ENCODE measurements around the gene PRL.

The PRL gene

DNA sequence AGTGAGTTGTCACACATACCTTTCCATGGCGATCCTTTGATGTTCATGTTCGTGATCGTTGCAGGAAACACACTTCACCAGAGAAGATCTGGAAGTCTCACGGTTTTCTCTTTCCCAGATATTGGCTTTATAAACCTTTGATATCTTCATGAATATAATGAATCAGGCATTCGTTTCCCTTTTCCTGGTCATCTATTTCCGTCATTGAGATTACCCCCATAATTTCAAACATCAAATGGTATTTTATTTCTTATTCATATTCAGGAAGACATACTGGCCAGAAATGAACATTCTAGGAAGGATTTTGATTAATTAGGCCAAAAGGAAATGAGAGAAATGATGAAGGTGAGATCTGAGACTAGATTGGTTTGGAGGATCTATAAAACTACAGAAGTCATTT lies at the start of gene PRL:
Gene PRL (minus strand): TSS at position 101 of the 400 bp plus-strand sequence. CDS start 54 bp downstream, at position 47.
- no peak for DNase-seq

DNA sequence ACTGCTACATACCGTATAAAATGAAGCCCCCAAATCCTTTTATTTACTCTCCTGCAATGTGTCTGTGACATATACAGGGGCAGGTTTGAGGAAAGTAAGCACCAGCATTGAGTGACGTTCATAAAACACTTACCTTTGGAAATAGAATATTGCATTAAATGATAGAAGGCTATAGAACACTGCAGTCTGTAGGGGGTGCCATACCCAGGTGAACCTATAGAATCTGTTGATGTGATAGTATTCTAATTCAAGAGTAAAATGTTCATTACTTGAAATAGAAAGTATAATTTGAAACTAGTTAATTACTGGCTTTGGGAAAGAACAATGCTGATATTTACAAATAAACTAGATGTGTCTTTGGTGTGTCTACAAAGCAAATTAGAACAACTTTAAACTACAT lies 47.0 kb upstream of the PRL start:
- no peak for DNase-seq

DNA sequence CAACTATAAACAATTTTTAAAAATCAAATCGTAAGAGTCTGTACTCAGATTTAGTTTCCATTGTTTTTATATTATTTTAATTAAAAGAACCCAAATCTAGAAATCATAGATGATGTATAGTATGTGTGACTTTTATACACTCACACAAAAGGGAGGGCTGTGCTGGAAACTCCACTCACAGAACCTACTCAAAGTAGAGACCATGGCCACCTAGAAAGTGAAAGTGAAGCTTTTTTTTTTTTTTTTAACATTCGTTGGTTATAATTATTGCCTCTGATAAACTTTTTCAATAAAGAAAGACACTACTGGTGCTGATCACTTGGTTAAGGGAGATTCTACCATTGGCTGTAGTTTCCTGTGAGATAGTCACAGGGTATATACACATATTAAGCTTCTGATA lies 37.9 kb upstream of the PRL start:
- DNase-seq, result no peak

DNA sequence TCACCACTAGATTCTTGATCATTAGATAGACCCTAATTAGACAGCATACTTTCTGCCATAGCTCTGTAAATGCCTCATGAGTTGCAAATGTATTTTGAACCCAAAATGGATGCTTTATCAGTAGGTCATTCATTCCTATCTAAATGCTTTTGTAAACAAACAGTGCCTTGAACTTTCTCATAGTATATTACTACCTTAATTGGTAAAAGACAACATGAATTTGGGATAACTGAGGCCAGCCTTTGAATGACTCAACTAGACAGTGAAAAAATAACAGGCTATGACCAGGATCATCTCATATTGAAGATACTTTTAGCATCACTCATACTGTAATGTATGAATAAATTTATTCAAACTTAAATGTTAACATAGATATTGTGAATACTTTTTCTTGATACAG lies 37.0 kb upstream of the PRL start:
- DNase-seq, result no peak

DNA sequence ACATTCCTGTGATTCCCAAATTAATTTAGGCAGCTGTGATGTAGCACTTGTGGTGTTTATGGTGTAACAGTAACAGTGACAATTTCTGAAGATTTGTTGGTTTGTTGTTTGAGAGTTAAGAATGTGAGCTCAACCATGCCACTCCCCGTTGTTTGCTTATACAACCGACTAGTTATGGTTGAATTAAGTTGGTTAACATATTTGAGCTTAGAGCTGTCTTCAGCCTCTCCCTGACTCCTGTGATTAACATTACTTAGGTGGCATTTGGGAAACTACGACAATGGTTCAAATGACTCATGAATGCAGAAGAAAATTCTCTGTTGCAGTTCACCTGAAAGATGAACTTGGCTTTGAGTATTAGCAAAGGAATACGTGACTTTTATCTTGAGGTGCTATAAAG lies 35.9 kb upstream of the PRL start:
- DNase-seq, result no peak

DNA sequence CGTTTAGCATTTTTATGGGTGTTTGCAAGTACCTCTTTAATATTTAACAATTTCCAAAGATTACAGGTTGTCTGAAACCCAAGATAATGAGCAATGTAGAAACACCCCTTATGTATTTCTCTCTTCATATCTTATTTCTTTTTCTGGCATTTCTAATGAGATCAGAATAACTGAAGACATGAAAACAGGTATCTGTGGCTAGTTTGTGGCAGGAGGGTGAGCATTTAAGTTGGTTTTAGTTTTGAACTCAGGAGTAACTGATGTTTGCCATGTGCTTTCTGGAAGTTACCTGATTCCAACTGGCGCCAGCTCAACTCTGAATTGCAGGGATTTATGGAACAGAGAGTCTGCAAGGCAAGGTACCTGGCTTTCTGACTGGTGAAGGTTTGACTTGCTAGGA lies 35.4 kb upstream of the PRL start:
- no peak for DNase-seq

DNA sequence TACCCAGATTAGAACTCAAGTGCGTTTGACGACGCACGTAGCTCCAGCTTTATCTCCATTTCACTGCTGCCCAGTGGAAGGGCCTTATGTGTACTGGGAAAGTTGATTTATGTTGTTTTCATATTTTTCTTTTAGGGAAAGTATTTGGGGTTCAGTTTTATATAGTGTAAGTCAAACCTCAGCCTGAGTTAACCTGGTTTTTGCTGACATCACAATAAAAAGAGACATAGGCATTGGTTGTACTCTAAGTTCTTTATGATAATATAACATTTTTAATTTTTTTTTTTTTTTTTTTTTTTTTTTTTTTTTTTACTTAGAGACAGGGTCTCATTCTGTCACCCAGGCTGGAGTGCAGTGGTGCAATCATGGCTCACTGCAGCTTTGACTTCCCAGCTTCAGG lies 34.1 kb upstream of the PRL start:
- no peak for DNase-seq

DNA sequence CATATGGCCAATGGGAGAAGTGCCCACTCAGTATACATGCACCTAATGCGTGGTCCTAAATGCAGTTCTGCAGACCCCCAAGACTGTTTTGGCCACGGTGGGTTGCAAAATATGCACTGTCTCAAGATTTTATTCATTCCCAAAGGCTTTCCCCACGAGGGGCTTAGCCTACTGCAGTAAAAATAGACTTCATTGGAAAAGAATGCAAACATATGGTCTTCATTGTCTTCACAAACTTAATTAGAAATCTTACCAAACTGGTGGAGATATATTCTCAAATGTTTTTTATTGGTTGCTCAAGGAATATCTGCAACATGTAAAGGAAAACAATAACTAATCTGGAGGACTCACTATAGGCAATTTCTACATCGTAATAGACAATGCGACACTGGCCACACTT lies 31.6 kb upstream of the PRL start:
- DNase-seq, result no peak

DNA sequence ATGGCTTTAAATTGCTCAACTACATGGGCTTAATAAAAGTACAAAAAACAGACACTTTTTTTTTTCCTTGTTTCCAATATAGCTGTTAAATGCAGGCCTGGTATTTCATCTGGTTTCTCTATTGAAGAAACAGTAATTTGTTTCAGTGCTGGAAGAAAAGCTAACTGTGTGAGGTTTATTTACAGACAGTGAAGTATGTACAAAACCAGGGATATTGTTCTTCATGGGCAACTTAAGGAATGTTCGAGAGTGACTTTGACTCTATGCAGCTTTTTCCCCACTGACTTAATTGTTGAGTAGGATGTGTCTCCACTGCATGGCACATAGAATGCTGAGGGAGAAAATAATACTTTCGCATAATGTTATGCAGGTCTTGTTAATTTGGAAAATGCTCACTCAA lies 31.0 kb upstream of the PRL start:
- no peak for DNase-seq

DNA sequence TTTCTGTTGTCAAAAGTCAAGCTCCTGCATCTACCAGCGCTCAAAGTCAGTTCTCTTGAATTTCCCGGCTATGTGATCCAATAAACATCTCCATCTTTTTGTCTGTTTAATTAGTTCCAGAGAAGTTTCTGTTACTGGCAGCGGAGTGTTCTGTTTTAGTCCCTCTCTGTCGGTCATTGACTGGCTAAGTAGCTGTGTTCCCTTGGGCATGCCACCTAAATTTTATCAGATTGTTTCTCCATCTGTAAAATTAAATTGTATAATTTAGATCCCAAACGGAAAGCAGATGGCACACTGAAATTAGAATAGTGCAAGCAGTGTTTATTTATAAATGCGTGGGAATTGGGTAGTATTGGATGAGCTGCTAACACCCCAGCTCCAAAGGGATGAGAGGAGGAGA lies 29.7 kb upstream of the PRL start:
- no peak for DNase-seq

DNA sequence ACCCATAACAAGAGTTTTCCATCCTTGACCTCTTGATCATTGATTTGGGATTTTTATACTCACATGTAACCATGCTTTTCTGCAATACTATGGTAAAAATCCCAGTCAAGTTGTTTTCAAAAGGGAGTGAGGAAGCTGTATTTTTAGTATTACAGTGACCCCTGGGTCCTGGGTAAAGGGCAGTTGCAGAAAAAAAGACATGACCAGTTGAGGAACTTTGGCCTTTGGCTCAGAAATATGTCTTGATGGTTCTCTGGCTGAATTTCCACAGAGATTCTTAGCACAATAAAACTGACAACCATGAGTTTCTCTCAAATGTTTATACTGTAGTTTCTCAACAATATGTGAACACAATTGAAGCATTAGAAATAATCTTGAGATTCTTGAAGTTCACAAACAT lies 28.6 kb upstream of the PRL start:
- no peak for DNase-seq

DNA sequence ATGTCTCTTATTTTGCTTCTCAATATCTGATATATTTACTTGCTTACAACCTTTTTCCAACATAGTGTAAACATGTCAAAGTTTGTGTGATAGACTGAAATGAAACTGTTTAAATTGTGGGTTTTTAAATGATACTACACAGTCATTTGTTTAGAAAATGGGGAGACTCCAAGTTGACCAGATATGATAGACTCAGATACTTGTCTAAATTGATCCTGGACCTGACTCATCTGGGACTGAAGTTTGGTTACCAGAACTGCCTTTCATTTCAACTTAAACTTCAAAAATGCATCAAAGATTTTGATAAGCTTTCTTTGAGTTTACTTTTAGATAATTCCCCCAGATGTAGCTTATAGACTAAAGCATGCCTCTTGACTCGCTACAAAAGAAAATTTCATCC lies 27.0 kb upstream of the PRL start:
- no peak for DNase-seq

DNA sequence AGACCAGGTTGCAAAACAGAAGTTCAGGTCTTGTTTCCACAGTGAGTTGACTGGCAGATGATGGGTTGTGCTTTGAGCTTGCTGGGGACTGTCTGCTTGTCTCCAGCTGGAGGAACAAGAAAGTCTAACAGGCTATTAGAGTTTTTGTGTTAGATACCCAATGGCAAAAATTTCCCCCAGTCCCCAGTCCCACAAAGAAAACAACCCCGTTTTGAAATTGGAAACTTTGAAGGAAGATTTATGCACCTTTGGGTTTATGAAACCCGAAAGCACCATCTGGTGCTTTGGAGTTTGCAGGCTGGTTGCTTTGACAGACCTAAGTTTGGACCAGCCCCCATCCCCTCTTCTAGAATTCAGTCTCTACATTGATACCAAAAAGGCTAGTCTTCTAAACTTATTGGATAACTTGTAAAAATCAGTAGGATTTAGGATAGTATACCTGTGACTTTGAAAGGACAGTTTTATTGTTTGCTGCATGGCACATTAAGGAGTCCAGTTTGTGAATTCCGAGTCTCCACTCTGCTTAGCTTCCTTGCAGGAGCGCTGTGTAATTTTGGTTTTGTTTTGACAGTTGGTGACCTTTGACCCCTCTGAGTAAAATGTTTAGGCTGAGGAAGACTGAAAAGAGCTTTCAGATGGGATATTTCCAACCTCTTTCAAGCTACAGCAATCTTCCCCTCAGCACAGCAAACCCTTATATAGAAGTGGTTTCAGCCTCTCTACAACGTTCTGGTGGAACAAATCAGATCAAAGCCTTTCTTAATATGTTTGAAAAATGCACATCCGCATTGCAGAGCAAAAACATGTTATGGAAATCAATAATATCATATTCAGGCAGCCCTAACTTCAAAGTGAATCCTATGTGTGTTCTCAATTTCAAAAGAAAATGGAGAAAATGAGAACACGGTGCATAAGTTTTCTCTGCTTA lies 25.5 kb upstream of the PRL start:
- DNase-seq, result no peak

DNA sequence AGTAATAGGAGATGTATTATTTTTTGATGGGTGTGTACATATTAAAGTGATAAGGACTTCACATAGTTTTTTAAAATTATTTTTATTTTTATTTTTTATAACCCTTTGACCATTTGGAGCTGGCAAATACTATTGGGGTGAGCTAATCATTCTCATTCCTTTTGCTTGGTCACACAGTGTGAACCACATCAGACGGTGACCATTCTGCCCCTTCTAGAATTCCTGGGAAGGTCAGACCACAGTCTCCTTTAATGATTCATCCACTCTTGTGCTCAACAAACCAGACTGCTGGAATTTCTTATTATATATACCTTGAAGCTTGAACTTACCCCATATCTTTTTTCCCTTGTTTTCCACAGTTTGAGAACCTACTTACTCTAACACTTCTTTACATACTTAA lies 23.9 kb upstream of the PRL start:
- DNase-seq, result no peak

DNA sequence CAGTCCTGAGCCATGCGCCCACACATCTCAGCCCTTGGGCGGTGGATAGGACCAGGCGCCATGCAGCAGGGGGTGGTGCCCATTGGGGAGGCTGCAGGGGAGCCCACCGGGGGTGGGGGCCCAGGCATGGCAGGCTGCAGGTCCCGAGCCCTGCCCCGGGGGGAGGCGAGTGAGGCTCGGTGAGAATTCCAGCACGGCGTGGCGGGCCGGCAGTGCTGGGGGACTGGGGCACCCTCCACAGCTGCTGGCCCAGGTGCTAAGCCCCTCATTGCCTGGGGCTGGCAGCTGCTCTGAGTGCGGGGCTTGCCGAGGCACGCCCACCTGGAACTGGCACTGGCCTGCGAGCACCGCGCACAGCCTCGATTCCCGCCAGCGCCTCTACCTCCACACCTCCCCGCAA lies 21.6 kb upstream of the PRL start:
- DNase-seq, result no peak

DNA sequence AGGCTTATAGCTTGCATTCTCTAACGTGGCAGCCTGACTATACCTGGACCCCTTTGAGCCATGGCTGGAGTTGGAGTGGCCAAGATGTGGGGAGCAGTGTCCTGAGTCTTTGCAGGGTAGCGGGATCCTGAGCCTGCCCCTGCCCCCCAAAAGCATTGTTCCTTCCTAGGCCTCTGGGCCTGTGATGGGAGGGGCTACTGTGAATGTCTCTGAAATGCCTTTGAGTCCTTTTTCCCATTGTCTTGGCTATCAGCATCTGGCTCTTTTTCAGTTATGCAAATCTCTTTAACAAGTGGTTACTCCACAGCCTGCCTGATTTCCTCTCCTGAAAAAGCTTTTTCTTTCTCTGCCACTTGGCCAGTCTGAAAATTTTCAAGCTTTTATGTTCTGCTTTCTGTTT lies 17.0 kb upstream of the PRL start:
- no peak for DNase-seq

DNA sequence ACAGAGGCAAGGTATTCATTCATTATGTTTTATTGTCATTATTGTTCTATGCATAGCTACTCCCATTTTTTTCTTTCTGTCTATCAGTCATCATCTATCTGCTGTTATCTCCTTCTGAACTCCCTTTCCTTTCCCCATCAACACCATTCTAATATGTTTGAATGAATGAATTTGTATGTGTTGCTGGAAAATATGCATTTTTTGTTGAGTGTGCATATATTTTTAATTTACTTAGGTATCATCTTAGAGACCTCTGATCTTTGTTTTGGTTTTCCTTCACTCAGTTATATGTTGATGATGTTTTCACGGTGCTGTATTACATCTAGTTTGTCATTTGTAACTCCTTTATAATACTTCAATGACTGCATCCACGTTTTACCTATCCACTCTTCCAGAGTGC lies 12.1 kb upstream of the PRL start:
- DNase-seq, result no peak

DNA sequence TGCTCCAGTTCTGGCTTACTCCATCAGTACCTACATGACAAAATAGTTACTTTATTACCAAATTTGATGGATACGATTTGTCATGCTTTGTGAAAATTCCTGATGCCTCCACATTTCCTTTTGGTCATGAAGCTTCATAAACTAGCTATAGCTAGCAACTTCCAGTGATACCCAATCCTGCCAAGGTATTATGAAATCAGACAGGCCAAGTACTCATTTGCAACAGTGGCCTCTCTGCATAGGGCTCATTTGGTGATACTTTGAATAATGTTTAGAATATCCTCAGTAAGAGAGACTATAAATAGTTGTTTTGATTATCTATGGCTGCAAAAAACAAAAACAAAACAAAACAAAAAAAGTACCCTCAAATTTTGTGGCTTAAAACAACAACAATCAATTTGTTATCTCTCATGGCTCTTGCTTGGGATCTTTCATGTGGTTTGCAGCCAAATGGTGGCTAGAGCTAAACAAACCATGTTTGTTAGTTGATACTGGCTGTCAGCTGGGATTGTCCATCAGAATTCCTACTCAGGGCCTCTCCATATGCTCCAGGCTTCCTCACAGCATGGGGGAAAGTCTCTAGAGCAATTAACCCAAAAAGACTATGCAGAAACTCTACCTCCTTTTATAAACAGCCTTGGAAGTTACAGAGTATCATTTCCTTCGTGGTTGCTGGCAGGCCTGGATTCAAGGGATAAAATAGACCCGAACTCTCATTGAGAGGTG lies 10.1 kb upstream of the PRL start:
- no peak for DNase-seq

DNA sequence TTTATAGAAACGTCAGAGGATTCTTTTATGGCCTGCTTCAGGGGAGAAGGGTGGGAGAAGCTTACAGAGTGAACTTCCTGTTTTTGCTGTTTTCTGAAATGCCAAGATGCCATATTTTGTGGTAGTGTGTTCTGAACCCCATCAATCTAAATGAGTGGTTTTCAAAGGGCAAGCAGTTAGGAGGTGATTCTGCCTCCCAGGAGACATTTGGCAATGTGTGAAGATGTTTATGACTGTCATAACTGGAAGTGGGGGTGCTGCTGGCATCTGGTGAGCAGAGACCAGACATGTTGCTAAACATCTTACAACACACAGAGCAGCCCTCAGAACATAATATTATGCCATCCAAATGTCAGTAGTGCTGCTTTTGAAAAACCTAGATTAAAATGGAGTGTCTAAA lies 6.0 kb upstream of the PRL start:
- DNase-seq, result no peak

DNA sequence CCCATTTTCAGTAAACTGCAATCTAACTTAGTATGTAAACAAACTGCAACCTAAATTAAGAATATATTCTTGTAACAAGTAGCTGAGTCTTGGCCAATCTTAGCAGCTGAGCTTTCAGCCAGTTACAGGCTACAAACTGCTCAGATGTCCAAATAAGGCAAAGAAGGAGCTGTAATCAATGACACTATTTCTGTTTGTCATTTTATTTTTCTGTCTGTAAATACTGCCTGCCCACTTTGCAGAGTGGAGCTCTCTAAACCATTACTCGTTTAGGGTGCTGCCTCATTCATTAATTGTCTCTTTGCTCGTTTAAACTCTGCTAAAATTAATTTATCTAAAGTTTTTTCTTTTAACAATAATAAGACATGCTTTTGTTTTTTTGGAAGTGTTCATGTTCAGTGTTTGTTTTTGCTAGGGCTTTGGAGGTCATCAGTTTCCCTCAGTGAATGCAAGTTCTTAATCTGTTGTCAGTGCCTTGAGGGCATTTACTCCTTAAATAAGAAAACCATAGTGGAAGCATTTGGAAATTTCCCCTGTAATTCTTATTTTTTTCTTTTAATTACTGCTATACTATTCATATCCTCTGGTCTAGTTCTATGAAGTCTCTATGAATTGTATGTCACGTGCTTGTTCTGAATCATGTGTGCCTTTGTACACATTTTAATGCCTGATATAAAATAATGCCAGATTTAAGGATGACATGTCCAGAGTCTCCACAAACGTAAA lies 3.6 kb upstream of the PRL start:
- no peak for DNase-seq

DNA sequence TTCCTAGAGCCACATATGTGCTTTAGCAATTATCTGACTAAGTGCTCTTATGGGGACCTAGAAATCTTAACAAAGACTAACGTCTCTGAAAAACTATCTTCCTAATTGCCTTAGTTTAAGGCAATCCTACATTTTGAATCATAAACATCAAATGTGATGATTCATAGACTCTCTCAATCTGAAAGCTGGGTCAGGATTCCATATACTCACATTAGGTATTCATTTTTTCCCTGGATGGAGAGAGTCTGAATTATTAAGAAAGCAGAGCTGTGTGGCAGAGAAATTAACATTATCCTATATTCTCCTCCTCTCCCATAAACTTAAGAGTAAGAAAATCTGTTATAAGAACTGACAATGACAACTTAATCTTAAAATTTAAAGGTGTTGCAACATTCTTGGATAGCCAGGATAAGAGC lies 1.6 kb upstream of the PRL start:
- no peak for DNase-seq

DNA sequence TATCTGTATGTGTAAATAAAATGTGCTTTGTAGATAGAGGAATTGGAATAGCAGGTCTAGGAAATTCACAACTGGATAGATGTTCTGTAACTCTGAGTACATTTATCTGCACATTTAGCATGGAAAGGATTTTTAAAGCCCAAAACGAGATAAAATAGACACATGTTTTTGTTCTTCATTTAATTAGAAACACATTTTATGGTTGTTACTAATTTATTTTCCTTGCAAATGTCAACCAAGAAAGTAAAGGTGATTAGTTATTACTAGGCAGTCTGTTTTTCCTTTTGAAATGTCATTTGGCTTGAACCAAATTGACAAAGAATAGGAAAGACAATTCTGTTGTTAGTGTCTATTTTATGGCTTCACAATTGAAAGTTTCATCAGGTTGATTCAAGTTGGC lies 769 bp downstream of the PRL start:
- no peak for DNase-seq

DNA sequence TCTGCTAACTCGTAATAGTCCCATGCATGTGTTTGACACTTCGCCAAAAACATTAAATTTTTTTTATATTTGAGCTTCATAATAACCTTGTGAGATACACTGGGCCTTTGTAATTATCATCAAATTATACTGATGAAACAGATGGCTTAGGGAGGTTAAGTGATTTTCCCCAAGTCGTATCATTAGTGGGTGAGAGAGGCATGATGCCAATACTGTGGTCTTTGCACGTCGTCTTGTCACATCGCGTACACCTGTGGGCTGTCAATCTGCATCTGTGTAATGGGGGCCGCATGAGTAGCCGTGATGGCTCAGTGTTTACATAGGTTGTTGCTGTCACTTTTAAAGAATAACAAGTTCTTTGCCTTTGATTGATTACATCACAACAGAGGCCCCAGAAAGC lies 1.7 kb downstream of the PRL start:
- DNase-seq, result no peak

DNA sequence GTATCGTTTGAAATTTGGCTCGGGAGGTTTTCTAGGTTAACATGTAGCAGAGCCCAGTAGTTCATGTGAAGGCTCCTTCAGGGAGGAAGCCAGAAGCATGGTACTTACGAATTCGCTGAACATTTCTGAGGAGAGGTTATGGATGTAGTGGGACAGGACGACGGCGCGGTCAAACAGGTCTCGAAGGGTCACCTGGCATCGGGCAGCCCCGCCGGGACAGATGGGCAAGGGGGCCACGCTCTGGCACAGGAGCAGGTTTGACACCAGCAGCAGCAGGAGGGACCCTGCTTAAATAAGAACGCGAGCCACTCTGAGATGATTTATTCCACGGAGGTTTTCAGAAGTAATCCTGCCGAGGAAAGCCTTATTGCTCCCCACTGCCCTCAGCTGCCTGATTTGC lies 2.5 kb downstream of the PRL start:
- no peak for DNase-seq
